CD4-positive, alpha-beta T cell treated with Interleukin-1 beta for 1 hour (primary cell): ENCODE results near the gene TNRC6B.
A peak's percentile ranks its signal among the peaks of the same experiment; 100 is the strongest.
"Not testable (repeated sequence)": the region's sequence is repeated elsewhere in the genome, so short reads cannot be mapped to it uniquely, and the experiment has no call there.

Experiments used
- DNase-seq, 2 donors: peaks; one replicate each; pipeline ENCODE4 v3.0.0-alpha.2; 2020 to 2022

TNRC6B gene

GRCh38 chr22:40182231-40182835, 4.6 kb downstream of the TNRC6B start:
- no peak for DNase-seq

- DNase-seq: peak in 1 of 2 donors; percentile 4
Observed at GRCh38 chr22:40183029-40183581, 5.4 kb downstream of the TNRC6B start.

GRCh38 chr22:40183603-40184002, 5.9 kb downstream of the TNRC6B start:
- not testable (repeated sequence) for DNase-seq

GRCh38 chr22:40187389-40187788, 9.7 kb downstream of the TNRC6B start:
- no peak for DNase-seq

- no peak for DNase-seq
Observed at GRCh38 chr22:40189997-40190396, 12.3 kb downstream of the TNRC6B start.

GRCh38 chr22:40190501-40190900, 12.8 kb downstream of the TNRC6B start:
- no peak for DNase-seq

- no peak for DNase-seq
Observed at GRCh38 chr22:40193429-40194421, 16.0 kb downstream of the TNRC6B start.

GRCh38 chr22:40194656-40195055, 16.9 kb downstream of the TNRC6B start:
- DNase-seq: no peak

GRCh38 chr22:40196628-40197360, 19.1 kb downstream of the TNRC6B start:
- no peak for DNase-seq

GRCh38 chr22:40197421-40197820, 19.7 kb downstream of the TNRC6B start:
- not testable (repeated sequence) for DNase-seq

- no peak for DNase-seq
Observed at GRCh38 chr22:40198733-40199132, 21.0 kb downstream of the TNRC6B start.

- DNase-seq: no peak
Observed at GRCh38 chr22:40199223-40199622, 21.5 kb downstream of the TNRC6B start.

- DNase-seq: no peak
Observed at GRCh38 chr22:40199852-40200251, 22.1 kb downstream of the TNRC6B start.

- DNase-seq: no peak
Observed at GRCh38 chr22:40200795-40201530, 23.2 kb downstream of the TNRC6B start.

- no peak for DNase-seq
Observed at GRCh38 chr22:40202225-40202944, 24.7 kb downstream of the TNRC6B start.

- DNase-seq: peak in 1 of 2 donors; percentile 50
Observed at GRCh38 chr22:40203572-40203971, 25.8 kb downstream of the TNRC6B start.

- DNase-seq: no peak
Observed at GRCh38 chr22:40204321-40205116, 26.8 kb downstream of the TNRC6B start.

- no peak for DNase-seq
Observed at GRCh38 chr22:40206561-40206960, 28.8 kb downstream of the TNRC6B start.

- DNase-seq: no peak
Observed at GRCh38 chr22:40210818-40211217, 33.1 kb downstream of the TNRC6B start.

- no peak for DNase-seq
Observed at GRCh38 chr22:40211476-40212054, 33.8 kb downstream of the TNRC6B start.
